SU-DHL-6 (cell line): Measurements from ENCODE around the gene SDCCAG8.

Source experiments
- CTCF ChIP-seq: fragments of 200-600 bp; sonication (generic); IDR thresholded peaks from one replicate; pipeline ENCODE4 v1.5.1; 2017; ENCODE audit warnings: antibody characterized with exemption, mild to moderate bottlenecking, low read length, moderate library complexity; ENCODE audit not compliant: insufficient read depth, poor library complexity, severe bottlenecking
- EZH2phosphoT487 ChIP-seq: fragments of 200-600 bp; sonication (generic), shearing (Covaris generic); conservative IDR thresholded peaks from 2 replicates; pipeline ENCODE4 v1.6.1; 2018; ENCODE audit warnings: mild to moderate bottlenecking, antibody characterized with exemption, low read length, moderate library complexity, mixed read lengths

GRCh38 chr1:243499711-243500110 lies 243.9 kb downstream of the SDCCAG8 start:
- no peak for TF ChIP-seq CTCF
- TF ChIP-seq EZH2phosphoT487: no peak
